ENCODE results near the gene CASK. TPM values are rescaled to one million over a fixed set of nuclear protein-coding genes. Genes with fewer than 3 reads are reported as not detected.

CASK gene
- total and polyA plus RNA-seq, 2 donors from 2014 or later: 15.9 to 58.9 TPM

DNA sequence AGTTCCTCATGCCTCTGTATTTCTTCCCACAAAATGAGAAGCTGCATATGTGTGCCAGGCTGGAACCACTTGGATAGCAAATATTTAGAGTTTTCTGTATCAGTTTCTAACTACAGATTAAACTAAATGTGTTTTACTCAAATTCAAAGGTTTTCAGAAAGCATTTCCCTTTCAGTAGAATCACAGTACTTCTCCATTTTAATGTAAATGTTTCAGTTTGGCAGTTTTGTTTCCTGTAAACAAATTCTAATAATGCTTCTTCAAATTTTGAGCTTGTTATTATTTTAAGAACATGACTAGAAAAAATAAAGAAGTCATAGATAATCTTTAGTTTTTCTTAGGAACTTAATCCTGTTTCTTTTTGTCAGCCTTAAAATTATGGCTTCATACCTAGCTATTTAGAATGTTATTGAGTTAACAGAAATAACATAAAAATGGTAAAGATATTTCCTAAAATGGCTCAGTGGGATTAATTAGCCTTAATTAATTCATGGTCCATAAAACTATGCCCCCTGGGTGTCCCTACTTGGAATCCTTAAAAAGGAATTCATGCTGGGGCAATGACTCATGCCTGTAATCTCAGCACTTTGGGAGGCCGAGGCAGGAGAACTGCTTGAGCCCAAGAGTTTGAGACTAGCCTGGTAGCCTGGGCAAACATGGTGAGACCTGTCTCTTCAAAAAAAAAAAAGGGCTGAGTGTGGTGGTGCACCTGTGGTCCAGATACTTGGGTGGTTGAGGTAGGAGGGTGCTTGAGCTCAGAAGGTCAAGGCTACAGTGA is 318.4 kb downstream of the CASK start:
- no peaks in the 10 kb centered on the region for H3K27me3 ChIP-seq (ENCODE audit: control insufficient read depth, insufficient read depth, low read length)
- H3K4me3 ChIP-seq (ENCODE audit: low read length in 3 of 3): no peak overlapping the region
- no peaks in the 10 kb centered on the region for H3K36me3 ChIP-seq (ENCODE audit: control insufficient read depth in 2 of 3, insufficient read depth in 3 of 3, low read length in 3 of 3)
- no peak overlapping the region for H3K9ac ChIP-seq (ENCODE audit: low read length in 3 of 3)
- peaks cover 0 to 2% (median 0%) of the 10 kb centered on the region in 3 donors for H3K4me1 ChIP-seq (ENCODE audit: control insufficient read depth in 2 of 3, insufficient read depth in 2 of 3, low read depth in 1 of 3, low read length in 3 of 3)
- intact Hi-C loops (cut with DNase I): no loop called here
- no peaks in the 10 kb centered on the region for H3K9me3 ChIP-seq (ENCODE audit: control insufficient read depth in 2 of 3, insufficient read depth in 1 of 3, low read length in 3 of 3)
- DNase-seq: no peak
- H3K27ac ChIP-seq (ENCODE audit: low read depth in 2 of 2, low read length in 2 of 2): no peak overlapping the region
- TF ChIP-seq, protein P1, sequence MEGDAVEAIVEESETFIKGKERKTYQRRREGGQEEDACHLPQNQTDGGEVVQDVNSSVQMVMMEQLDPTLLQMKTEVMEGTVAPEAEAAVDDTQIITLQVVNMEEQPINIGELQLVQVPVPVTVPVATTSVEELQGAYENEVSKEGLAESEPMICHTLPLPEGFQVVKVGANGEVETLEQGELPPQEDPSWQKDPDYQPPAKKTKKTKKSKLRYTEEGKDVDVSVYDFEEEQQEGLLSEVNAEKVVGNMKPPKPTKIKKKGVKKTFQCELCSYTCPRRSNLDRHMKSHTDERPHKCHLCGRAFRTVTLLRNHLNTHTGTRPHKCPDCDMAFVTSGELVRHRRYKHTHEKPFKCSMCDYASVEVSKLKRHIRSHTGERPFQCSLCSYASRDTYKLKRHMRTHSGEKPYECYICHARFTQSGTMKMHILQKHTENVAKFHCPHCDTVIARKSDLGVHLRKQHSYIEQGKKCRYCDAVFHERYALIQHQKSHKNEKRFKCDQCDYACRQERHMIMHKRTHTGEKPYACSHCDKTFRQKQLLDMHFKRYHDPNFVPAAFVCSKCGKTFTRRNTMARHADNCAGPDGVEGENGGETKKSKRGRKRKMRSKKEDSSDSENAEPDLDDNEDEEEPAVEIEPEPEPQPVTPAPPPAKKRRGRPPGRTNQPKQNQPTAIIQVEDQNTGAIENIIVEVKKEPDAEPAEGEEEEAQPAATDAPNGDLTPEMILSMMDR (IDR thresholded peaks at IDR 0.05; ENCODE audit: borderline replicate concordance, extremely low read depth, insufficient read depth): no peak
- peak; percentile 33 for FAIRE-seq

DNA sequence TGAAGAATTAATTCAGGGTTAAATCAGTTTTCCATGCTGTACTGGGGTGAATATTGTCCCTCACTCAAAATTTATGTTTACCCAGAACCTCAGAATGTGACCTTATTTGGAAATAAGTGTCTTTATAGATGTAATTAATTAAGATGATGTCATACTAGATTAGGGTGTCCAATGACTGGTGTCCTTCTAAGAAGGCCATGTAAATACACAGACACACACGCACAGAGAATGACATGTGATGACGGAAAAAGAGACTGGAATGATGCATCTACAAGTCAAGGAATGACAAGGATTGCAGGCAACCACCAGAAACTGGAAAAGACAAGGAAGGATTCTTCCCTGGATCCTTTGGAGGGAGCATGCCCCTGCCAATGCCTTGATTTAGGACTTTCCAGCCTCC is 319.2 kb downstream of the CASK start:
- Histone ChIP-seq H3K4me3 (ENCODE audit: low read length in 3 of 3) (no peak overlapping the region), H3K9ac (ENCODE audit: low read length in 3 of 3) (no peak overlapping the region), H3K36me3 (ENCODE audit: control insufficient read depth in 2 of 3, insufficient read depth in 3 of 3, low read length in 3 of 3) (no peaks in the 10 kb centered on the region), H3K4me1 (ENCODE audit: control insufficient read depth in 2 of 3, insufficient read depth in 2 of 3, low read depth in 1 of 3, low read length in 3 of 3) (peaks cover 0 to 2% (median 0%) of the 10 kb centered on the region in 3 donors), H3K9me3 (ENCODE audit: control insufficient read depth in 2 of 3, insufficient read depth in 1 of 3, low read length in 3 of 3) (no peaks in the 10 kb centered on the region), H3K27ac (ENCODE audit: low read depth in 2 of 2, low read length in 2 of 2) (no peak overlapping the region), H3K27me3 (ENCODE audit: control insufficient read depth, insufficient read depth, low read length) (no peaks in the 10 kb centered on the region)
- TF ChIP-seq, protein P1 (IDR thresholded peaks at IDR 0.05; ENCODE audit: borderline replicate concordance, extremely low read depth, insufficient read depth): no peak
- FAIRE-seq: no peak
- DNase-seq: no peak
- intact Hi-C loops (cut with DNase I): no loop called here

DNA sequence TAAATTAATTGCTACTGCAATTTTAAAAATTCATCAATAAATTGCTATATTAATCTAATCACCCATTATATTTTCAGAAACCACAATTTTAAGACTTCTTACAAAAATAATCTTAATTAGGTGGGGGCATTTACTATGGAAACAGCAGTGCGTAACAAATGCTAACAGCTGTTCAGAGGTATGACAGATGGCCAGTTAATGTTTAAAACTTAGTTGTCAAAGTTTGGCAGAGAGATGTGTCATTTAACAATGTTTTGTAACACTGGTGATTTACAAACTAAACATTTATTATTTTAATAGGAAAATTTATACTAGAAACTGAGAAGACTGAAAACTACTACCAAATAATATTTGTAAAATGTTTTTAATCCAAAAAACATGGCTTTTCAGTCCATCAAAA is 319.8 kb downstream of the CASK start:
- Histone ChIP-seq H3K4me1 (ENCODE audit: control insufficient read depth in 2 of 3, insufficient read depth in 2 of 3, low read depth in 1 of 3, low read length in 3 of 3) (peaks cover 0 to 2% (median 0%) of the 10 kb centered on the region in 3 donors), H3K9ac (ENCODE audit: low read length in 3 of 3) (no peak overlapping the region), H3K9me3 (ENCODE audit: control insufficient read depth in 2 of 3, insufficient read depth in 1 of 3, low read length in 3 of 3) (no peaks in the 10 kb centered on the region), H3K27me3 (ENCODE audit: control insufficient read depth, insufficient read depth, low read length) (no peaks in the 10 kb centered on the region), H3K27ac (ENCODE audit: low read depth in 2 of 2, low read length in 2 of 2) (no peak overlapping the region), H3K36me3 (ENCODE audit: control insufficient read depth in 2 of 3, insufficient read depth in 3 of 3, low read length in 3 of 3) (no peaks in the 10 kb centered on the region), H3K4me3 (ENCODE audit: low read length in 3 of 3) (no peak overlapping the region)
- intact Hi-C loops (cut with DNase I): no loop called here
- peak; percentile 66 for FAIRE-seq
- DNase-seq: no peak
- TF ChIP-seq, protein P1 (IDR thresholded peaks at IDR 0.05; ENCODE audit: borderline replicate concordance, extremely low read depth, insufficient read depth): no peak

Data from kidney (tissue), 14 donors.